Measurements from ENCODE around the gene ANKAR. TPM values are rescaled to one million over a fixed set of nuclear protein-coding genes. Genes with fewer than 3 reads are reported as not detected.
"Not testable (repeated sequence)": the region's sequence is repeated elsewhere in the genome, so short reads cannot be mapped to it uniquely, and the experiment has no call there.

Gene ANKAR
- total RNA-seq, 2 experiments from 2014 or later: 4.8 to 9.3 TPM

DNA sequence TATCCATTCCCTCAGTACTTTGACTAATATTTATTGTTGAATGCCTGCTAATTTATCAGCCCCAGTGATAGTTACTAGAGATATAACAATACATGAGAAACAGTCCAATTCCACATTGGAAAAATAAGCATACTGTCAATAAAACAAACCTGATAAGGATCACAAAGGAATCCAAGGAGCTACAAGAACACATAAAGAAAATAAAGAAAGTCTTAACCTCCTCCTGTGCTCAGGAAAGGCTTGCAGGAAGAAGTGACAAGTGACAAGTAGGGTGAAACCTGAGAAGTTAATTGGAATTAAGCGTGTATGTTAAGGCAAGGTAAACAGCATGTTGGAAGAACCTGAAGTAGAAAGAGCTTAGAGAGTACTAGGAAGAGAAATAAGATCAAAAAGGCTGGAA, 33.5 kb upstream of the ANKAR start:
- Mint-ChIP-seq H3K27me3 (no peaks in the 10 kb centered on the region), H3K4me1 (peaks cover 14% of the 10 kb centered on the region), H3K27ac (no peak overlapping the region), H3K4me3 (no peak overlapping the region), H3K36me3 (peaks cover 2% of the 10 kb centered on the region), H3K9me3 (ENCODE audit: low read depth) (no peaks in the 10 kb centered on the region)
- no peak for DNase-seq
- no peak for ATAC-seq
- CTCF ChIA-PET: no interaction called here

DNA sequence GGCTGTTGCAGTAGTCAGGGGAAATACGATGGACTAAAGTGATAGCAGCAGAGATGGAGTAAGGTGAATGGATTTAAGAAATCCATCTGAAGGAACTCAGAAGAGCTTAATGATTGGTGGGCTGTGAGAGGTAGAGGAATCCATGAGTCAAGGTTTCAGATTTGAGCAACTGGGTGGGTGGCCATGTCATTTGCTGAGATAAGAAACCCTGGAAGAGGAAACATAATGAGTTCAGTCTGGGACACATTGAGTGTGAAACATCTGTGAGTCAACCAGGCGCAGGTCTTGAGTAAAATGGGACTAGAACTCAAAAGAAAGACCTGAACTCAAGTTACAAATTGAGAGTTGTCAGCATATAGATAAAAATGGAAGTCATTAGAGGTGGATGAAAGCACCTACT, 32.9 kb upstream of the ANKAR start:
- CTCF ChIA-PET: interaction anchor here (0.7 kb wide), 1 partner anchor 32 kb away, joined by 3 read pairs; no protein-coding TSS in a partner anchor
- ATAC-seq (no peak), DNase-seq (no peak)
- peaks cover 2% of the 10 kb centered on the region for H3K36me3 Mint-ChIP-seq
- no peak overlapping the region for H3K4me3 Mint-ChIP-seq
- H3K27ac Mint-ChIP-seq: no peak overlapping the region
- no peaks in the 10 kb centered on the region for H3K9me3 Mint-ChIP-seq (ENCODE audit: low read depth)
- no peaks in the 10 kb centered on the region for H3K27me3 Mint-ChIP-seq
- H3K4me1 Mint-ChIP-seq: peaks cover 14% of the 10 kb centered on the region

DNA sequence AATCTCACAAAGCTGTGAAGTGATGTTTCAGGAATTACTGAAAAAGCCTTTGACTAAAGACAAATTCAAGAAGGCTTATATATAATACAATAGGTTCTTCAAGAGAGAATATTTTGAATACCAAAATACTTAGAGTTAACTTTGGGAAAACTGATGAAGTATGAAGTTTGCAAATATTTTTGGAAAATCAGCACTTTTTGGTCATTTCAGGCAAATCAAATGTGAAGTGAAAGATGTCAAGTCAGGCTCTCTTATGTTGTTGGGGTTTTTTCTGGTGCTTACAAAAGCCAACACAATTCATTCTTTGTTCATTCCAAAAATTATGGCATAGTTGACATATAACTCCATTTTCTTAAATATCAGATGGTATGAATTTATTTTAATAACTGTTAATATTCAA, 27.9 kb upstream of the ANKAR start:
- ATAC-seq (no peak), DNase-seq (no peak)
- Mint-ChIP-seq H3K27me3 (no peaks in the 10 kb centered on the region), H3K9me3 (ENCODE audit: low read depth) (no peaks in the 10 kb centered on the region), H3K36me3 (peaks cover 2% of the 10 kb centered on the region), H3K27ac (no peak overlapping the region), H3K4me1 (peaks cover 3% of the 10 kb centered on the region), H3K4me3 (no peak overlapping the region)
- CTCF ChIA-PET: interaction anchor here (1.2 kb wide), 1 partner anchor 14 kb away, joined by 4 read pairs; no protein-coding TSS in a partner anchor

DNA sequence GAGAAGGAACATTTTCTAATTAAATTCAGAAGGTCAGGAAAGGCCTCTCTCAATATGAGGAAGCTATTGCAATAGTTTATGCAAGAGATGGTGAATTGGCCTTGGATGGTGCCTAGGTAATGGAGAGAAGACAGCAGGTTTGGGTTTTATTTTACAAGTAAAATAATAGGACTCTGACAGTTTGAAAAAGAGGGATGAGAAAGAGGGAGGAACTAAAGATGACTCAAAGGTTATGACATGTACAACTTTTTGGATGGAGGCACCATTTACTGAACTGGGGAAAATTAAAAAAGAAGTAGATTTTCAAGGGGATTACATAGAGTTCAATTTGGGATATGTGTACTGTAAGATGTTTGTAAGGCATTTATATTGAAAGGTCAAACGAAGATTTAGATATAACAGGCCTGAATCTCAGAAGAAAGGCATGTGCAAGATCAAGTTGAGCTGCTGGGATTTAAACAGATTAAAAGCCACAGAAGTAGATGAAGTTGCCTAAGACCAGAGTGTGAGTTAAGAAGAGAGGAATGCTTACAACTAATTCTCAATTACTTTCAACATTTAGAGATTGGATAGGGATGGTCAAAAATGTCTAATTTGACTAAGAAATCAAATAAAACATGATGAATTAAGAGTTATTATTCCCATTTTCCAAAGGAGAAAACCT, 25.5 kb upstream of the ANKAR start:
- H3K4me3 Mint-ChIP-seq: no peak overlapping the region
- DNase-seq (no peak), ATAC-seq (no peak)
- H3K27ac Mint-ChIP-seq: no peak overlapping the region
- H3K27me3 Mint-ChIP-seq: no peaks in the 10 kb centered on the region
- H3K36me3 Mint-ChIP-seq: peaks cover 9% of the 10 kb centered on the region
- no peaks in the 10 kb centered on the region for H3K9me3 Mint-ChIP-seq (ENCODE audit: low read depth)
- CTCF ChIA-PET: no interaction called here
- no peaks in the 10 kb centered on the region for H3K4me1 Mint-ChIP-seq

DNA sequence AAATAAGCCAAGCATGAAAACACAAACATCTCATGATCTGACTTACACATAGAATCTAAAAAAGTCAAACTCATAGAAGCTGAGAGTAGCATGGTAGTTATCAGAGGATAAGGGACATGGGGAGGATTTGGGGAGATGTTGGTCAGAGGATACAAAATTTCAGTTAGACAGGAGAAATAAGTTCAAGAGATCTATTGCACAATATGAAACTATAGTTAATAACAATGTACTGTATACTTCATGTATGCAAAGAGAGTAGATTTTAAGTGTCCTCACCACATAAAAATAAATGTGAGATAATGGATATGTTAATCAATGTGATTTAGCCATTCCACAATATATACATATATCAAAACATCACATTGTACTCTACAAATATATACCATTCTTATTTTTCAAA, 23.2 kb upstream of the ANKAR start:
- H3K27me3 Mint-ChIP-seq: no peaks in the 10 kb centered on the region
- CTCF ChIA-PET: no interaction called here
- no peak overlapping the region for H3K27ac Mint-ChIP-seq
- peaks cover 9% of the 10 kb centered on the region for H3K36me3 Mint-ChIP-seq
- no peak for ATAC-seq
- no peaks in the 10 kb centered on the region for H3K9me3 Mint-ChIP-seq (ENCODE audit: low read depth)
- no peak overlapping the region for H3K4me3 Mint-ChIP-seq
- DNase-seq: no peak
- peaks cover 4% of the 10 kb centered on the region for H3K4me1 Mint-ChIP-seq

DNA sequence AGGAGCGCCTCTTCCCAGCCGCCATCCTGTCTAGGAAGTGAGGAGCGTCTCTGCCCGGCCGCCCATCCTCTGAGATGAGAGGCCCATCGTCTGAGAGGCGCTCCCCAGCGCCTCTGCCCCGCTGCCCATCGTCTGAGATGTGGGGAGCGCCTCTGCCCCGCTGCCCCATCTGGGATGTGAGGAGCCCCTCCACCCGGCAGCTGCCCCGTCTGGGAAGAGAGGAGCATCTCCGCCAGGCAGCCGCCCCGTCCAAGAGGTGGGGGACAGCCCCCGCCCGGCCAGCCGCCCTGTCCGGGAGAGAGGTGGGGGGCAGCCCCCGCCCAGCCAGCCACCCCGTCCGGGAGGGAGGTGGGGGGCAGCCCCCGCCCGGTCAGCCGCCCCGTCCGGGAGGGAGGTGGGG, 21.0 kb upstream of the ANKAR start:
- DNase-seq; H3K9me3 Mint-ChIP-seq (ENCODE audit: low read depth); H3K27me3 Mint-ChIP-seq; H3K36me3 Mint-ChIP-seq; CTCF ChIA-PET; H3K27ac Mint-ChIP-seq; H3K4me3 Mint-ChIP-seq; ATAC-seq: not testable (repeated sequence)
- H3K4me1 Mint-ChIP-seq: peaks cover 23% of the 10 kb centered on the region

DNA sequence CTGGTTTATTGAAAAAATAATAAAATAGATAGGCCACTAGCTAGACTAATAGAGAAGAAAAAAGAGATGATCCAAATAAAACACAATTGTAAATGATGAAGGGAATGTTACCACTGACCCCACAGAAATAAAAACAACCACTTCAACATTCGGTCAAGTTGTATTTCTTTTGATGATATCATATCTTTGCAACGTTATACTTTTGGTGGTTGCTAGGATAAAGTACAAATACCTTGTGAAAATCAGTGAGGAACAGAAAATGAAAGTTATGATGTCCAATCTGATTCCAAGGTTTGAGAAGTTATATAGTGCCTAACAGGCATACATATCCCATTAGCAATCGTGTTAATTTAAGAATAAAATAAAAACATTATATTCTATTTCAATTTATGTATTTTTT, 19.8 kb upstream of the ANKAR start:
- no peaks in the 10 kb centered on the region for H3K9me3 Mint-ChIP-seq (ENCODE audit: low read depth)
- ATAC-seq: no peak
- peaks cover 34% of the 10 kb centered on the region for H3K4me1 Mint-ChIP-seq
- no peak for DNase-seq
- H3K27ac Mint-ChIP-seq: no peak overlapping the region
- H3K4me3 Mint-ChIP-seq: no peak overlapping the region
- H3K27me3 Mint-ChIP-seq: no peaks in the 10 kb centered on the region
- H3K36me3 Mint-ChIP-seq: peaks cover 7% of the 10 kb centered on the region
- CTCF ChIA-PET: no interaction called here

DNA sequence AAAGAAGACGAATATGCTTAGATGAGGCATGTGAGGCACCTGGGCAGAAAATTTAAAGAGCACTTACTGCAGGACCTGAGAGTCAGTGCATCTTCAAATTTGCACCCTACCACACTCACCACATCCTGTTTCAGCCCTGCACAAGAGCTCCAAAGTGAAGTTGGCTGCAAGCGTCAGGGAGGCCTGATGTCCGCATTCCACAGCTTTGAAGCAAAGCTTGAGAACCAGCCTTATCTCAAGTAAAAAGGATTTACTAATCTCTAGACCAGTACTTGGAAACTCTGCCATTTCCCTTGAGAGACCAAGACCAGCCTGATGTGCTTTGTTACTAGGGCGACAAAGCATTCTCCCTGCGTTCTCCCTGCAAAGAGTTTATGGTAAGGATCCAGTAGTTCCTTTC, 16.6 kb upstream of the ANKAR start:
- peak; percentile 54 for ATAC-seq
- no peaks in the 10 kb centered on the region for H3K36me3 Mint-ChIP-seq
- H3K9me3 Mint-ChIP-seq (ENCODE audit: low read depth): no peaks in the 10 kb centered on the region
- no peaks in the 10 kb centered on the region for H3K27me3 Mint-ChIP-seq
- peak; percentile 92 for DNase-seq
- peak overlapping the region; percentile 90 for H3K27ac Mint-ChIP-seq
- peaks cover 39% of the 10 kb centered on the region for H3K4me1 Mint-ChIP-seq
- CTCF ChIA-PET: interaction anchor here (0.6 to 5.9 kb wide), 9 partner anchors 16 to 134 kb away, joined by 3 to 69 read pairs (median 6); partner anchors contain the start of genes ANKAR and OSGEPL1
- H3K4me3 Mint-ChIP-seq: peak overlapping the region; percentile 51

DNA sequence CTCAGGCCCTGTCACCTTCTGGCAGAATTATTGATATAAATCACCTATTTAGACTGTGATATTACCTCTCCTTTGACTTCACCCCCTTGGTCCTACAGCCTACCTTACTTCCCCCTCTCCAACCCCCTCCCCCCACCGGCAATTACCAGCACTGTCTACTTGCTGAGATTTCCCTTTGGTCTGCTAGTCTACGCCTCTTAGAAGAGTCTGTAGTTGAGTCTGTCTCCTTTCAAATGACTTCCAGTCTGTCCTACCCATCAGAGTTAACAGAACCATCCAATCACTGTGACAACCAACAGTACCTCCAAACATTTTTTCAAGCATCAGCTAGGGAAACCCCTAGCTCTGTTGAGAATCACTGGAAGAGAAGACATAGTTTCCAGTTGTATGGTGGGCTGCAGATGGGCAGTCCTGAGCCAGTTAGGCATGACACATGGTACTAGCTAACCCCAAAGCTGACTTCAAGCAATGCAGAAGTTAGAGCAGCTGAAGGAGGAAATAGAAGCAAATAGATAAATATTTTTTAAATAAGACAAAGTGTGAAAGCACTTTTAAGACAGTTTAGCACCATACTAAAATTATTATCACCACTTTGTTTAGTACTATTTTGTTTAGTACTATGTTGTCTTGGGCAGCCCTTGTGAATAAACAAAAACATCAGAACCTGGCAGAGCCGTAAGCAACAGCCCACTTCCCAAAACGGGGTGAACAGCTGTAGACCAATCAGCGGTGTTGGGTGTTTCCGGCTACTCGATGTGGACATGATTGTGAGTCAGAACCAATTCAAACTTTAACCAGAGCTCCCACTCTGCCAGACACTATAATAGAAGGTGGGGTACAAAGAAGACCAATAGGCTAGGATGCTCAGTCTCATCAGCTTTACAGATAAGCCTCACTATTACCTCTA, 15.9 kb upstream of the ANKAR start:
- no peaks in the 10 kb centered on the region for H3K9me3 Mint-ChIP-seq (ENCODE audit: low read depth)
- H3K27ac Mint-ChIP-seq: peak overlapping the region; percentile 90
- peak; percentile 11 for ATAC-seq
- no peaks in the 10 kb centered on the region for H3K27me3 Mint-ChIP-seq
- CTCF ChIA-PET: interaction anchor here (1.0 to 5.9 kb wide), 13 partner anchors 17 to 701 kb away, joined by 3 to 69 read pairs (median 6); partner anchors contain the start of genes ANKAR, OSGEPL1 and SLC40A1
- H3K4me1 Mint-ChIP-seq: peaks cover 43% of the 10 kb centered on the region
- DNase-seq: peak; percentile 71
- peaks cover 1% of the 10 kb centered on the region for H3K36me3 Mint-ChIP-seq
- peak overlapping the region; percentile 51 for H3K4me3 Mint-ChIP-seq

DNA sequence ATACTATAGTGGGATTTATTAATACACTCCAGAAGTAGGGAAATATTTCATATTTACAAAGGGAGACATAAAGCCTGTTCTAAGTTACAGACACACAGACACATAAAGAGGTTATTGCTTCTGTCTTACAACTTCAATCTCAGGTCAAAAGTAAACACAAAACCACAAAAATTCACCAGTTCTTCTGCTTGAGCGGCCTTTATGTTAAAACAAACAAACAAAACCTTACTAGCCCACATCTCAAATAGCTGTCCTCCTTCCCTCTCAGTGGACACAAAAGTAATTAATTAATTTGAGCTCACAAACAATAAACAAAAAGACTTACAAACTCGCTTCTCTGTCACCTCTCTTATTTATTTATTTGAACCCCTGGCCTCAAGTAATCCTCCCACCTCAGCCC, 14.7 kb upstream of the ANKAR start:
- H3K4me3 Mint-ChIP-seq: no peak overlapping the region
- peaks cover 48% of the 10 kb centered on the region for H3K4me1 Mint-ChIP-seq
- CTCF ChIA-PET: interaction anchor here (1.0 to 5.9 kb wide), 12 partner anchors 16 to 700 kb away, joined by 3 to 69 read pairs (median 6); partner anchors contain the start of genes ANKAR, OSGEPL1 and SLC40A1
- ATAC-seq (no peak), DNase-seq (no peak)
- peaks cover 5% of the 10 kb centered on the region for H3K36me3 Mint-ChIP-seq
- no peaks in the 10 kb centered on the region for H3K27me3 Mint-ChIP-seq
- no peaks in the 10 kb centered on the region for H3K9me3 Mint-ChIP-seq (ENCODE audit: low read depth)
- H3K27ac Mint-ChIP-seq: peak overlapping the region; percentile 90

DNA sequence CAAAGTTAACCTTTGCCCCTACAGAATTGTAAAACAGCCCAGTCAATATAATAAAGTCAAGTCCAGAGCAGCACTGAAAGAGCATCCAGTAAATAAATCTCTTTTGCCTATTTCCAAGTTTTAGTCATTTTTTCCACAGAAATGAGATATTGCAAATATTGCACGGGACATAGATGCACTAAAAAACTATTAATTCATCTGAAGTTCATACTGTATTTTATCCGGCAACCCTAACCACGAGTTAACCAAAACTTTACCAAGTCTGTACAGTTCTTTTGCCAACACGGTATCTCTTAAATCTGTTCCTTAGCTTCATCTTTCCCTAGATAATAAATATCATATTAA, 13.7 kb upstream of the ANKAR start:
- Mint-ChIP-seq H3K4me1 (peaks cover 51% of the 10 kb centered on the region), H3K27me3 (no peaks in the 10 kb centered on the region), H3K9me3 (ENCODE audit: low read depth) (no peaks in the 10 kb centered on the region), H3K36me3 (peaks cover 7% of the 10 kb centered on the region), H3K4me3 (no peak overlapping the region), H3K27ac (no peak overlapping the region)
- DNase-seq: no peak
- CTCF ChIA-PET: interaction anchor here (0.6 to 6.7 kb wide), 19 partner anchors 12 to 639 kb away, joined by 3 to 69 read pairs (median 4); partner anchors contain the start of genes ANKAR, ORMDL1, OSGEPL1 and PMS1
- no peak for ATAC-seq

DNA sequence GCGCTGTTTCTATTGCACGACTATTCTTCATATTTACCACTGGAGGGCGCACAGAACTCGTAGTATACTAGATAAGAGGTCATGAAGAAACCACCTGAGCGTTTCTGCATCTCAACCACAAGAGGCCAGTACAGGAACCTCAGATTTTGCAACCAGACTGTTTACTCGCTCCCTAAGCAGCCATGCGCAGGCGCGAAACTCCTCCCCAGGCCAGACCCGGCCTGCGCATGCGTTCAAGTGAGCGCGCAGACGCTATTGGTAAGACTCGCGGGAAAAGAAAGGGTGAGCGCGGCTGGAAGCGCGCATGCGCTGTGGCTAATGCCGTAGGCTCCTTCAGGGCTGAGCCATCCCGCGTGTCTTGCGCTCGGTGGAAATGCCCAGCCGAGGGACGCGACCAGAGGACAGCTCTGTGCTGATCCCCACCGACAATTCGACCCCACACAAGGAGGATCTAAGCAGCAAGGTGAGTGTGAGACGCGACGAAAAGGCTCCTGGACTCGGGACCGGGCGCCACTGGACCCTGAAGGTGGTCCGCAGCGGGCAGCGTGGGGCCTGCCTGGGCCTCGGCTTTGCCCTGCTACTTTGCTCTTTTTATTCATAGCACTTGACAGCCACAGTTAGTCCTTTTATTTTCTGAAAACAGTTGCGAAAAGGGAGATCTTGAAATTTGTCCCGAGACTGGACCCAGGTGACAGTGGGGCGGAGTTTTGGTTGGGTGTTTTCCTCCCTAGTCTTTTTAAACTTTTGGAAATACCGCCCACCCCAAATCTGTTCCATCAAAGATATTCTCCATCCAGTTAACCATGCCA, 13.1 kb upstream of the ANKAR start, which contains the start of gene ASNSD1:
ASNSD1 (plus strand) TSS at position 312 of the 809 bp plus-strand sequence. CDS start 4,674 bp downstream, outside the sequence.
- peak; percentile 99 for DNase-seq
- peak; percentile 84 for ATAC-seq
- peaks cover 54% of the 10 kb centered on the region for H3K4me1 Mint-ChIP-seq
- H3K27ac Mint-ChIP-seq: no peak within 1 kb of the TSS
- no peaks in the 10 kb centered on the region for H3K27me3 Mint-ChIP-seq
- H3K9me3 Mint-ChIP-seq (ENCODE audit: low read depth): no peaks in the 10 kb centered on the region
- no peak within 1 kb of the TSS for H3K4me3 Mint-ChIP-seq
- CTCF ChIA-PET: interaction anchor here (0.6 to 6.7 kb wide), 19 partner anchors 11 to 639 kb away, joined by 3 to 69 read pairs (median 4); partner anchors contain the start of genes ANKAR, ORMDL1, OSGEPL1 and PMS1
- H3K36me3 Mint-ChIP-seq: peaks cover 12% of the 10 kb centered on the region

DNA sequence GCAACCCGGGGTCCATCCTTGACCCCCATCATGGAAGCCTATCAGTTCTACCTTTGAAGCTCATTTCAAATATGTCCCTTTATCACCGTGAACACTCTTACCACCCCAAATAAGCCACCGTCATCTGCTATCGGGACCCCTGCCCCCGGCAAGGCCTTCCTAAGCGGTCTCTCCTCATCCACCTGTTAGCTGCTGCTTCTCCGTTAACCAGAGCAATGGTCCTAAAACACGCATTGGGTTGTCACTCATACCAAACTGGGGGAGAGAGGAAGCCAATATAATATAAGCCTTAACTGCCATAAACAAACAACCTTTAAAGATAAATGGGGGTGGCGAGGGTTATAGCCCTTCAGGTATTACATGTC, 12.5 kb upstream of the ANKAR start:
- no peak overlapping the region for H3K4me3 Mint-ChIP-seq
- H3K9me3 Mint-ChIP-seq (ENCODE audit: low read depth): no peaks in the 10 kb centered on the region
- H3K27me3 Mint-ChIP-seq: no peaks in the 10 kb centered on the region
- H3K27ac Mint-ChIP-seq: no peak overlapping the region
- ATAC-seq (no peak), DNase-seq (no peak)
- CTCF ChIA-PET: interaction anchor here (1.2 to 6.7 kb wide), 6 partner anchors 11 to 127 kb away, joined by 3 to 69 read pairs (median 28); partner anchors contain the start of genes ANKAR and OSGEPL1
- peaks cover 51% of the 10 kb centered on the region for H3K4me1 Mint-ChIP-seq
- H3K36me3 Mint-ChIP-seq: peaks cover 16% of the 10 kb centered on the region
